HT1080 (cell line): ENCODE data around the gene PRDX3. TPM values are rescaled to one million over a fixed set of nuclear protein-coding genes. Genes with fewer than 3 reads are reported as not detected.
"Not testable (repeated sequence)": the region's sequence is repeated elsewhere in the genome, so short reads cannot be mapped to it uniquely, and the experiment has no call there.

ENCODE experiments used
- DNase-seq: peaks from one replicate; pipeline ENCODE4 v3.0.0-alpha.2; 2015; ENCODE audit warnings: low read depth
- total RNA-seq: library from RNA; depleted of rRNA; stranded (reverse); fragments of >200 nt; shearing (Covaris generic); gene quantifications from 2 replicates; pipeline ENCODE4 v1.2.3, GENCODE V29; 2014

PRDX3 gene
- total RNA-seq, 1 experiment from 2014 or later = 341 TPM

- DNase-seq = peak; percentile 59
Observed at GRCh38 chr10:119165171-119166117, 13.2 kb downstream of the PRDX3 start, which contains the start of gene SFXN4. Gene SFXN4, minus strand, starts transcription at chr10:119165714. Its CDS starts 67 bp downstream, at chr10:119165647.

- no peak for DNase-seq
Observed at GRCh38 chr10:119162452-119163092, 16.0 kb downstream of the PRDX3 start.

GRCh38 chr10:119161680-119162451 lies 16.7 kb downstream of the PRDX3 start:
- no peak for DNase-seq

- DNase-seq = no peak
Observed at GRCh38 chr10:119159332-119159731, 19.3 kb downstream of the PRDX3 start.

- DNase-seq = no peak
Observed at GRCh38 chr10:119153661-119154060, 25.0 kb downstream of the PRDX3 start.

- no peak for DNase-seq
Observed at GRCh38 chr10:119153041-119153440, 25.6 kb downstream of the PRDX3 start.

- not testable (repeated sequence) for DNase-seq
Observed at GRCh38 chr10:119151601-119152000, 27.0 kb downstream of the PRDX3 start.

- no peak for DNase-seq
Observed at GRCh38 chr10:119149729-119150128, 28.9 kb downstream of the PRDX3 start.

GRCh38 chr10:119149157-119149556 lies 29.5 kb downstream of the PRDX3 start:
- DNase-seq = no peak

GRCh38 chr10:119143657-119144056 lies 35.0 kb downstream of the PRDX3 start:
- DNase-seq = no peak

- no peak for DNase-seq
Observed at GRCh38 chr10:119140603-119141245, 37.9 kb downstream of the PRDX3 start.

- peak; percentile 51 for DNase-seq
Observed at GRCh38 chr10:119139464-119140067, 39.0 kb downstream of the PRDX3 start.

GRCh38 chr10:119138346-119139306 lies 40.0 kb downstream of the PRDX3 start:
- no peak for DNase-seq

GRCh38 chr10:119137878-119138277 lies 40.7 kb downstream of the PRDX3 start:
- DNase-seq = not testable (repeated sequence)

GRCh38 chr10:119136084-119136483 lies 42.5 kb downstream of the PRDX3 start:
- no peak for DNase-seq

- DNase-seq = no peak
Observed at GRCh38 chr10:119135513-119135881, 43.1 kb downstream of the PRDX3 start.

- no peak for DNase-seq
Observed at GRCh38 chr10:119133949-119134348, 44.7 kb downstream of the PRDX3 start.

GRCh38 chr10:119132521-119133345 lies 45.9 kb downstream of the PRDX3 start:
- no peak for DNase-seq
